ENCODE measurements around the gene RSPH4A.
A peak's percentile ranks its signal among the peaks of the same experiment; 100 is the strongest.
"Not testable (repeated sequence)": the region's sequence is repeated elsewhere in the genome, so short reads cannot be mapped to it uniquely, and the experiment has no call there.

The RSPH4A gene

DNA sequence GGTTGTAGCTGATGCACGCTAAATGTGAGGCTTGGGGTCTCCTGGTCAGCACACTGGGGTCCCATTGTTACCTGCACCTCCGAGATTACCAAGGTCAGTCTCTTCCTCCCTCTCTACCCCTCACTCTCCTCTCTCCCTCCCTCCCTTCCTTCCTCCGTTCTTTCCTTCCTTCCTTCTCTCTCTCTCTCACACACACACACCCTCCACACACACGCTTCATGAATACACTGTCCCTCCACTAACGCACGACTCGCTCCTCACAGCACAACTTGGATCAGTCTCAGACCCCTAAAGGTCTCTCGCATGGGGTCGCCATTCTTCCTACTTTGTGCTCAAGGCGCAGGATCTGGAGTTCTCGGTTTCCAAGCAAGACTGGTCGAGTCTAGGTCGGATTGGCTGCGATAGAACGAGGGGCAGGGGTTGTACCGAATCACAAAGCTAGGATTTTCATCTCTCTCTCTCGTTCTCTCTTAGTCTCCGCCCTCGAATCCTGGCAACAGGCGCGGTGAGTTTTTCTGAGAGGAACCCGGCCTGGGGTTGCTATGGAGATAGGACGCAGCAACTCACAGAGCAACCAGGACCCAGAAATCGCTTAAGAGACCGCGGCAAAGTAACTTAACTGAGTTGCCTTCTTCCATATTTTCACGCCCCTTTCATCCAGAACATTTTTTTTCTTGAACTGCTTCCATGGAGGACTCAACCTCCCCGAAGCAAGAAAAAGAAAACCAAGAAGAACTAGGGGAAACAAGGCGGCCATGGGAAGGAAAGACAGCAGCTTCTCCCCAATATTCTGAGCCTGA is at the start of gene RSPH4A:
Gene RSPH4A (plus strand): TSS at position 543 of the 800 bp plus-strand sequence. CDS start 145 bp downstream, at position 688.
- DNase-seq (ENCODE audit: low read depth, low spot score), result peak; percentile 97

DNA sequence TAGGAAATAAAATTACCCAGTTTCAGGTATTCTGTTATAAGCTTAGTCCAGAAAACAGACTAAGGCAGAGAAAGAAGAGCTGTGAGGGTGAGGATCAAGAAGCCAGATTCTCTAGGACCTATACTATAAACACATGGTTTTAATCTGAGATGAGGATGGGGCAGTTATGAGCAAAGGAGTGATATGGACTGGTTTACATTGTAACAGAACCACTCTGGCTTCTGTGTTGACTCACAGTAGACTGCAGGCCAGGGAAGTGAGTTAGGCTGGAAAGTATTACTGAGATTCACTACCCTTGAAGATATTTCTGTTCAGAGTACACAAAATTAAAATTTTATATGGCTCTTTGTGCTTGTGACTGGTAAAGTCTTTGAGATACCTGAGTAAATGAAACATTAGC is 48.2 kb upstream of the RSPH4A start:
- no peak for DNase-seq (ENCODE audit: low read depth, low spot score)

DNA sequence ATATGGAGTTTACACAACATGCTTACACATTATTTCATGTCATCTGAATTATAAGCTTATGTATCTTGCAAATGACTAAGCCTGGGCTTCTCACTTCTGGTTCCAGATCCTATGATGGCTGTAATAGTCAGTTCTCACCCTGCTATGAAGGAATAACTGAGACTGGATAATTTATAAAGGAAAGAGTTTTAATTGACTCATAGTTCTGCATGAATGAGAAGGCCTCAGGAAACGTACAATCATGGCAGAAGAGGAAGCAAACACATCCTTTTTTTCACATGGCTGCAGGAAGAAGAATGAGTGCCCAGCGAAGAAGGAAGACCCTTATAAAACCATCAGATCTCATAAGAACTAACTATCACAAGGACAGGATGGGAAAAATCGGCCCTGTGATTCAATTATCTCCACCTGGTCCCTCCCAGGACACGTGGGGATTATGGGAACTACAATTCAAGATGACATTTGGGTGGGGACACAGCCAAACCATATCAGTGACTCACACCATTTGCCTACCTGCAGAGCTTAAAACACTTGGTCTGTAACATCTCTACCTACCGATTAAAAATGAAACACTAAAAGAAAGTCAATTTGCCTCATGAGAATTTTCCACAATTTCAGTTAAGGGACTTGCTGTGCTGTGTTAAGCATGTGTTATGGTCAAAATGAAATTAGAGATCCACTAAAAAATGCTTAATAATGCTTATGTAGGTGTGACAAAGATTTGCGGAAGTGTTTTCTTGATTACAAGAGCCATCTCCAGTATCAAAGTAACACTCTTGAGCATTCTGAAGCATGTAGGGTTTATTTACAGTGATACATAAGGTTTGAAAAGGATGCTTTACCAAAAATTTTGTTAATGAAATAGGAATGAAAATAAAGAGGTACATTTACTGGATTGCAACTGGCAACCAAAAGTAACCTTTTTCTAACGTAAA is 47.2 kb upstream of the RSPH4A start:
- DNase-seq (ENCODE audit: low read depth, low spot score), result no peak

DNA sequence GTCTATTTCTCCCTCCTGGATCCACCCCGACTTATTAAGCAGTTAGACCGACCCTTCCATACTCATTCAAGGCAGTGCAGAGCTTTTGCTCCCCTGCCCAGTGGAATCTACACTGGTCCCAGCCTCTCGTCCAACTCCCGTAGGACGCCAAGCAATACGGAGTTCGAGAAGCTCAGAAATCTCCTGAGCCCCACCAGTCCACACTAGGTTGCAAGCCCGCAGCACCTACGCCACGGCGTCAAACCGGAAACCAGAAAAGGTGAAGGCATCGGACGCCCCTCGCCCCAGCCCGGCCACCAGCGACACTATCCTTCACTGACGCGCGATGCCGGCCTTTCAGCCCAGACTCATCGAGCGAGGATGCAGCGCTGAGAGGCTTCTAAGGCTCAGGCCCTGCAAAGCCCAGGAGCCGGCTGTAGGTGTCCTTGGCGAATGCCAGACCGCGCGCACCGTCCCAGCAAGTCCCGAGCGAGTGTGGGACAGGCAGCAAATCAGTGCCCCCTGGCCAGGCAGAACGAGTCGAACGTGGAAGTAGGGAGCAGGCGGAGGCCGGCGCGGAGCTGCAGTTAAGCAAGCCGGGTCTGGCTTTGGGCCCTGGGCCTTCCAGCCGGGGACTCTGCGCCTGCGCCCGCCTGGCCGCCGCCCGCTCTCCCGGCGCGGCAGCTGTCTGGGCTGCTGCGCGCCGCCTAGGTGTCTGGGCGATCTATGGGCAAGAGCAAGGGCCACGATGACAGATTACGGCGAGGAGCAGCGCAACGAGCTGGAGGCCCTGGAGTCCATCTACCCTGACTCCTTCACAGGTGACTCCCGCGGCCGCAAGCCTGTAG is 45.2 kb upstream of the RSPH4A start, which contains the start of gene RWDD1:
Gene RWDD1 (plus strand): TSS at position 649 of the 827 bp plus-strand sequence. CDS start 79 bp downstream, at position 728.
- peak; percentile 98 for DNase-seq (ENCODE audit: low read depth, low spot score)

DNA sequence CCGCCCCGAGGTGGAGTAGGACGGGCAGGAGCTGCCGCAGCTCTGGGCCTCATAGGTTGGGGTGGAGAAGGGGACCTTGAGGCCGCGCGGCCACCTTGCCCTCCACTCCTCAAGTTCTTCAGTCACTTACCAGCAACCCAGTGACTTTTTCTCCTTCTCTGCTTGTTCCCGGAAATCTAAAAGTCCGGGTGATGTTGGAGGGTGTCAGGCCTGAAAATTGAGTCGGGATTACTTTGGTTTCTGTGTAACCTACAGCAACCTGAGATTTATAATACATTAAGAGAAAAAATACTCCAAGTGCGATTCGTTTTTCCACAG is 44.6 kb upstream of the RSPH4A start:
- DNase-seq (ENCODE audit: low read depth, low spot score), result no peak

DNA sequence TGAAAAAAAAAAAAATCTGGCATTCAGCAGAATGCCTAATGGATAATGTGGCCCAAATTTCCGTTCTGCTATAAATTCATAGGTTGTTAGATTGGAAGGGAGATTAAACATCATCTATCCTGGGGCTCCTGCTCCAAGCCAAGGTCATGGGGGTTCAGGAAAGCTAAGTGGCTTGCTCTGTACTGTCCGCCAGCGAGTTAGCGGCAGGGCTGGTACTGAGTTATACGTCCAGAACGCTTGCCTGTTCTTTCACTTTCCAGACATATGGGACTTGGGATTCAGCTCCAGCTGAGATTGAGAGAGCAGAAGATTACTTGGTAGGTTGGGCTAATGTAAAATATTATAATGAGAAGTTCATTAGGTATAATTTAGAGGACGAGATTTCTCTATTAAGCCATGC is 44.1 kb upstream of the RSPH4A start:
- no peak for DNase-seq (ENCODE audit: low read depth, low spot score)

DNA sequence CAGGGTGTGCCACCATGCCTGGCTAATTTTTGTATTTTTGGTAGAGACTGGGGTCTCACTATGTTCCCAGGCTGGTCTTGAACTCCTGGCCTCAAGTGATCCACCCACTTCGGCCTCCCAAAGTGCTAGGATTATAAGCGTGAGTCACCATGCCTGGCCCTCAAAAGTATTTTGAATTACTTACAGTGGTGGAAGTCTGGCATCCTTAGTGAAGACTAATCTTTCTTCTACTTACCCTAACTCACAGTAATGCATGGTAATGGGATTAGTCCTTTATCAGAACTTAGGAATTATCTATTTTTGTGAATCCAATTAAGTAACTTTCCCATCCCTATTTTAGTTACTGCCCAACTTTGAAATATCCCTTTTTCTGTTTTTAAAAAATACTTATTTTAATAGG is 41.1 kb upstream of the RSPH4A start:
- DNase-seq (ENCODE audit: low read depth, low spot score), result no peak

DNA sequence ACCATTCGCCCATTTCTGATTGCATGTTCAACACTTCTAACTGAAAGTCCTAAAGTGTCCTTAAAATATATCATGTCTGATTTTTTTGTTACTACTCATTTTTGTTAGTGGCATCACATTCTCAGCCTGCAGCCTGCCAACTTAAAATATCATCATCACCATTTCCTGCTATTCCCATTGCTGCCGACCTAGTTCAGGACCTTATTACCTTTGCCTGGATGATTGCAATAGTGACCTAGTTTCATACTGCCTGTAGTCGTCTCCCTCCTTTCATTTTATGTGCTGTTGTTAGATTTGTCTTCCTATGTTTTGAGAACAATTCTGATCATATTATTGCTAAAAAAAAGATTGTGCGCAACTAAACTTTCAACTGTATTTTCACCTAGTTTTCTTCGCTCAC is 38.8 kb upstream of the RSPH4A start:
- DNase-seq (ENCODE audit: low read depth, low spot score), result no peak

DNA sequence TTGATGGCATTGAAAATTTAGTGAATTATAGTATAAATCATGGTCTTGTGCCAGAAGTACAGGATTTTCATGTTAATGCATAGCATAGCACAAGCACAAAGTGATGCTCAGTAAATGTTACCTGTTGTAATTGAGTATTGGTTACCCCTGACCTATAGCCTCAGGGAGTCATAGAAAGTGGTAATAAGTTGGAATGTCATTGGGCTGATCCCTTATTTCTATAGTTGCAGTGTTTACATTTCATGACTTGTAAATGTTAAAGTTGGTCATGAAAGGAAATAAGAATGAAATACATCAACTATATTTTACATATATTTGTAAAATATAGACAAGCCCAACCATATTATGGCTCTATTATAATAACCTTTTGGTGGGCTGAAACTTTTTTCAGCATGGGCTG is 37.9 kb upstream of the RSPH4A start:
- no peak for DNase-seq (ENCODE audit: low read depth, low spot score)

DNA sequence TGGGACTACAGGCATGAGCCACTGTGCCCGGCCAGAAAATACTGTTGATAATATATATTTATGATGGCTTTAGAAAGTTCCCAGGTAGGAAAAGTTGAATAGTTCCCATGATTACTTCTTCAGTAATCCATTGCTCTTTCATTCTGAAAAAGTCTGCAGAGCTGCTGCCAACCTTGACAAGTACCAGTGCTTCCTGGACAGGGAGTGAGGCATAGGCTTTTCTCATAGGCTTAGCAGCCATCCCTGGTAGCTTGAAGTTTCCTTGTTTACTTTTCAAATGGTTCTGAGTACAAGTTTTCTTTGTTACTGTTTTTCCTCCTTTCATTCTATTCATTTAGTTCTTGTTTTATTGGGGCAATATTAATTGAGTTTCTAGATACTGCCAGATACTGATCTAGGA is 37.1 kb upstream of the RSPH4A start:
- DNase-seq (ENCODE audit: low read depth, low spot score), result no peak

DNA sequence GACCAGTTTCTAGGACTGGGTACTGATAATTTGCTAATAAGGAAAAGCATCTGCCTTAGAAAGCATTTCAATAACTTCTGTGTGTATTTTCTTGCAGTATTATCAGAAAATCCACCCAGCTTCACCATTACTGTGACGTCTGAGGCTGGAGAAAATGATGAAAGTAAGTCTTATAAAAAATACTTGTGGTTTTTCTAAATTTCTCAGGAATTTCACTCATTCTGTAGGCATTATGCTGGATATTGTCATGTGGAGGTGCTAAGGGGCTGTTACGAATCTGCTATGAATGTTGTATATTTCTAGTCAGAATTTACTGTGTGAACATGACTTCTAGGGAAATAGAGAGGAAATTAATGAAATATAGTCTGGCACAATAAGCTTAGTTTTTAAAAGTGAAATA is 36.1 kb upstream of the RSPH4A start:
- DNase-seq (ENCODE audit: low read depth, low spot score), result no peak

DNA sequence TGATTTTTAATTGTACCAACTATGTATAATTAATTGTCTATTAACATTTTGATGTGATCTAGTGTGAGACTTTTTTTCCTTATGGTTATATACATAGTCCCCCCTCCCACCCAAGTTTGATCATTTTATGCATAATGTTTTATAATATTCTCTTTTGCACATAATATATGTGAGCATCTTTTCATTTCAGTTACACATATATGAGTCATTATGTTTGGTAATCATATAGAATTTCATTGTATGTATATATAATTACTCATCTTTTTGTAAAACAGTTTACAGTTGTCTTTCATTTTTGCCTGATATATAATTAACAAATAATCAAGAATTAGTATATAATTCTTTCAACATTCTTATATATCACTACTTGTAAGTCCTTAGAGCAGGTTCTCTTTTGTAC is 30.0 kb upstream of the RSPH4A start:
- no peak for DNase-seq (ENCODE audit: low read depth, low spot score)

DNA sequence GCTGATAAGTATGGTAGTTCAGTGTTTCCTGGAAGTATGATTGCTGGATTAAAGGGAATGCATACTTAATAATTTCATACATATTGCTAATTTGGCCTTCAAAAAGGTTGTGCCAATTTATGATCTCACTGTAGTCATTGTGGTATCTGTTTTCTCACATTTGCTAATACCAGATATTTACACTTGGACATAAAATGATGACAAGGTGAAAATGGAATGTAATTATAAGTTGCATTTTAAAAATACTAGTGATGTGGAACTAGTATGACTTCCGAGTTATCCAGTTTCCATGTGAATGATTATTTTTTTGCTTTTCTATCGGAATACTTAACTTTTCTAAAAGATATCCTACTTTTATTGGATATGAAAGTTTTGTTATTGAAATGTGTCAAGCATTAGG is 29.5 kb upstream of the RSPH4A start:
- DNase-seq (ENCODE audit: low read depth, low spot score), result no peak

DNA sequence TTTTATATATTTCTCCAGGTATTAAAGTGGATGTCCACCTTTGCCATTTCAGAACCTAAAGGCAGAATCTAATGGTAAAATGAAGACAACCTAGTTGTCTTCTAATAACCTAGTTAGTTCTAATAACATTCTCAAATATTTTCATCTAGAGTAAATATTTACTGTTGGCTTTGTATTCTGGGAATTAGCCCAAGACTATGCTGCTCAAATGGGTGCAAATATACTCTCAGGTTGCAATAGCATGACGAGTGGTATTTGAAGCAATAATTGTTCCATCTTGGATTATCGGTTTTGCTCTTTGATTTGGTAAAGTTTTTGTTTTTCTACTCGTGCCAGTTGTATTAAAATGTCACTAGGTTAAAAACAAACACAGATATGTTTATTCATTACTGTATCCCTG is 21.0 kb upstream of the RSPH4A start:
- no peak for DNase-seq (ENCODE audit: low read depth, low spot score)

DNA sequence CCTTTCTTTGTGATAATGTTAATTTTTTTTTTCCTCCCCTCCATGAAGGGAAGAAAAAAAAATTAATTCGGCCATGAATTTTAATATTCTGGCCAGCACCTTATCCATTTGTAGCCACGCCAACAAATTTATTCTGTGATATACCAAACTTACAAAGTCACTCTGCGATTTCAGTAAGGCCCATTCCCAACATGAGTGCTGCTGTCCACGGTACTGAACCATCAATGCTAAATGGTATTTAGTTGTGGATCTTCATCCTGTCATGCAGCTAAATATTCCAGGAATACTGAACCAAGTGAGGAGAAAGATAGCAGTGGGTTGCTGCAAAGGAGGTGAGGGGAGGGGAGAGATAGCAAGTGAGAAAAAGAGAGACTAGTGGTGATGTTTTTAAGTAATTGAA is 19.5 kb upstream of the RSPH4A start:
- no peak for DNase-seq (ENCODE audit: low read depth, low spot score)

DNA sequence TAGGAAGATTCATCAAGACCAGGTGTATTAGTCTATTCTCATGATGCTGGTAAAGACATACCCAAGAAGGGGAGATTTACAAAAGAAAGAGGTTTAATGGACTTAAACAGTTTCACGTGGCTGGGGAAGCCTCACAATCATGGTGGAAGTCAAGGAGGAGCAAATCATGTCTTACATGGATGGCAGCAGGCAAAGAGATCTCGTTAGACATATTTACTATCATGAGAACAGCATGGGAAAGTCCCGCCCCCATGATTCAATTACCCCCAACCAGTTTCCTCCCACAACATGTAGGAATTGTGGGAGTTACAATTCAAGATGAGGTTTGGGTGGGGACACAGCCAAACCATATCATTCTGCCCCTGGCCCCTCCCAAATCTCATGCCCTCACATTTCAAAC is 12.4 kb upstream of the RSPH4A start:
- not testable (repeated sequence) for DNase-seq (ENCODE audit: low read depth, low spot score)

DNA sequence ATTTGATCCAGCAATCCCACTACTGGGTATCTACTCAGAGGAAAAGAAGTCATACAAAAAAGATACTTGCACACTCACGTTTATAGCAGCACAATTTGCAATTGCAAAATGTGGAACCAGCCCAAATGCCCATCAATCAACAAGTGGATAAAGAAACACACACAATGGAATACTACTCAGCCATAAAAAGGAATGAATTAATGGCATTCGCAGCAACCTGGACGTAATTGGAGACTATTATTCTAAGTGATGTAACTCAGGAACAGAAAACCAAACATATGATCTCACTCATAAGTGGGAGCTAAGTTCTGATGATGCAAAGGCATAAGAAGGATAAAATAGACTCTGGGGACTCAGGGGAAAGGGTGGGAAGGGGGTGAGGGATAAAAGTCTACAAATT is 11.4 kb upstream of the RSPH4A start:
- not testable (repeated sequence) for DNase-seq (ENCODE audit: low read depth, low spot score)

DNA sequence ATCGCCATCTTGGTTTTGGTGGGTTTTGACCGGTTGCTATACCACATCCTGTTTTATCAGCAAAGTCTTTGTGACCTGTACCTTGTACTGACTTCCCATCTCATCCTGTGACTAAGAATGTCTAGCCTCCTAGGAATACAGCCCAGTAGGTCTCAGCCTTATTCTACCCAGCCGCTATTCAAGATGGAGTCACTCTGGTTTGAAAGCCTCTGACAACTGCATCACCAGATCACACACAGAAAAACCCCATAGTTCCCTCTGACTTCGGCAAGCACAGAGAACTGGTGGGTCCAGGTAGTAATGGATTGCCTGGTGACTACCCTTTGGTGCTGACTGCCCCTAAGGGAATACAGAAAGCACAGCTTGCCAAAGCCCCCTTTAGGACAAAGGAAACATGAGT is 10.3 kb upstream of the RSPH4A start:
- no peak for DNase-seq (ENCODE audit: low read depth, low spot score)

DNA sequence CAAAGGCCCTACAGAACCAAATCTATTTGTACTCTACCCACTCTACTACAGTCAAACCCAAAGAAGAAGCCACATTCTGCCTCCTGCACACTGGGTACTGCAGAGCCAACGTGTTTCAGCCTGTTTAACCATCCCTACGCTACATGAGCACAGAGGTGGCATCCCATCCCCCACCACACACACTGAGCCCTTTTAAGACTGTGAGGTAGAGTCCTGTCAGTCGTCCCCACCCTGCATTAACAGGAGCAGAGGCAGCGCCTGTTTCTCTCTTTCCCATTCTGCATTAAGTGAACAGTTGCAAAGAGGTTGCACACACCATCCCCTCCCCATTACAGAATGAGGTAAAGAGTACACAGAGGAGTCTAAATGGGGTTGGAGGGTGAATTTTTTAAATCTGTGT is 5.2 kb upstream of the RSPH4A start:
- no peak for DNase-seq (ENCODE audit: low read depth, low spot score)

DNA sequence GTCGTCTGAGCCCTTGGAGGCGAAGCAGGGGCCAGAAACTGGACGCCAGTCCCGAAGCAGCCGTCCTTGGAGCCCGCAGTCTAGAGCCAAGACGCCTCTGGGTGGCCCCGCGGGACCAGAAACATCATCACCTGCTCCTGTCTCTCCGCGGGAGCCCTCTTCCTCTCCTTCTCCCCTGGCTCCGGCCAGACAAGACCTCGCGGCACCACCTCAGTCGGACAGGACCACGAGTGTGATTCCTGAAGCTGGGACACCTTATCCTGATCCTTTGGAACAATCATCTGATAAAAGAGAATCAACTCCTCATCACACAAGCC is 416 bp downstream of the RSPH4A start:
- no peak for DNase-seq (ENCODE audit: low read depth, low spot score)

DNA sequence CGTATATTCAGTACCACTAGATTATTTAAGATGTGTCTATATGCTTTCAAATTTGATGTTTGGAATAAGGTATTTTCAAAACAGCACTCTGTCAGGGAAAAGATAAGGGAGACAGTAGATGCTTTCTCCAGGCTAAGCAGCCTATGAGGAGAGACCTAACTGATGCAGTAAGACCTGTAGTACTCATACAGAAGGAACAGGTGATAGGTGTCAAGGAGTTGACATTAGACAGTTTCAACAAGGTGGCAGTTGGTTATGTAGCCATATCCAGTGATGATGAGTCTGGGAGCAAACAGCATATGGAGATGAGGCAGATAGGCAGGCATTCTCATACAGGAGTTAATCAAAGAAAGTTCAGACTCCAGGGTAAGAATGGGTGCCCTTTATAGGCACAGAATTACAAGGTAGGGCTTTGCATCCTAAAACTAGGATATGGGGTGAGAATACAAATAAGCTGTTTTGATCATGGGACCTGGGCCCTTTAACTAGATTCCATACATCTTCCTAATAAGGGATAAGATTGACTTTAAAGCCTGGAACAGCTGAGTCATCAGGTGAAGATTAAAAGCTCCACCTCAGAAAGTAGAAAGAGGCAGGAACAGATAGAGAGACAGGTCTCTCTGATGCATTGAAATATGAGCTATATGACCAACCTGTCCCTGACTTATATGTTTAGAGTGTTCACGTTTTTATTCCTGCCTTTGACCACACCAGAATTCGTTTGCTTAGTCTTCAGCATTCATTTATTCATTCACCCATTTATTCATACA is 7.9 kb downstream of the RSPH4A start:
- no peak for DNase-seq (ENCODE audit: low read depth, low spot score)
